HepG2 (cell line): Measurements from ENCODE around the gene WDR70. TPM values are rescaled to one million over a fixed set of nuclear protein-coding genes. Genes with fewer than 3 reads are reported as not detected.

Source experiments
- ATAC-seq: fragments of 200-7000 bp; cut with Tn5 transposase; 3 replicates; pipeline ENCODE4 v1.9.1; 2020; ENCODE audit warnings: mild to moderate bottlenecking, moderate library complexity
- BruUV-seq: library from RNA; stranded (reverse); fragments of 400-500 nt; replicated peaks from 2 replicates; lab custom pipeline; 2021; lab: Mats Ljungman, UMichigan
- CTCF ChIA-PET: fragments of 300-600 bp; formaldehyde crosslinking; extraction: SDS; loops from one replicate; lab custom pipeline; 2021; ENCODE audit warnings: low total read pairs, inconsistent platforms, low intra/inter-chr PET ratio; lab: Yijun Ruan, JAX
- POLR2A ChIA-PET: fragments of 350-600 bp; sonication (Branson Sonifier 250); formaldehyde crosslinking; loops from one replicate; lab custom pipeline; 2020; ENCODE audit warnings: antibody characterized with exemption, inconsistent platforms; lab: Yijun Ruan, JAX
- DNase-seq: peaks from one replicate; pipeline ENCODE4 v3.0.0-alpha.2; 2015; ENCODE audit warnings: low spot score
- FAIRE-seq: peaks from 3 replicates; lab custom pipeline; 2011; peaks lifted over from hg19 to GRCh38; lab: Jason Lieb, UNC
- H2AFZ ChIP-seq: one replicate; pipeline ENCODE4 v1.6.1; 2011; ENCODE audit warnings: low read length, inconsistent platforms
- H3K27ac ChIP-seq: fragments of 300-600 bp; 3 replicates; pipeline ENCODE4 v1.8.0; 2011; ENCODE audit warnings: mixed run types, mild to moderate bottlenecking, mixed read lengths, low read length, inconsistent platforms; ENCODE audit not compliant: insufficient read depth; ENCODE audit errors: extremely low read length
- H3K27me3 ChIP-seq, 2 experiments: fragments of 200-600 bp in 1 of 2; 2 replicates in 1 of 2; 3 replicates in 1 of 2; pipeline versions ENCODE4 v1.6.0 to v1.8.0; 2011; ENCODE audit warnings: low read length in 2 of 2, mild to moderate bottlenecking in 2 of 2, moderate library complexity in 2 of 2, inconsistent platforms in 1 of 2; ENCODE audit not compliant: insufficient read depth in 2 of 2, control insufficient read depth in 1 of 2
- H3K36me3 ChIP-seq, 2 experiments: fragments of 200-600 bp in 1 of 2; replicated peaks in 1 of 2; 2 replicates in 1 of 2; 3 replicates in 1 of 2; pipeline versions ENCODE4 v1.5.1 to v1.8.0; 2011; ENCODE audit warnings: low read length in 2 of 2, inconsistent platforms in 1 of 2; ENCODE audit not compliant: insufficient read depth in 2 of 2, control insufficient read depth in 1 of 2
- H3K4me1 ChIP-seq: 2 replicates; pipeline ENCODE4 v1.5.1; 2012; ENCODE audit warnings: low read length, inconsistent platforms; ENCODE audit not compliant: insufficient read depth
- H3K4me2 ChIP-seq: 2 replicates; pipeline ENCODE4 v1.6.0; 2011; ENCODE audit warnings: low read depth, low read length, inconsistent platforms
- H3K4me3 ChIP-seq, 3 experiments: fragments of 200-600 bp in 1 of 3; sonication (generic), shearing (Covaris generic) in 1 of 3; replicated peaks in 1 of 3; 2 replicates each; pipeline ENCODE4 v1.5.1; 2011 to 2016; ENCODE audit warnings: low read length in 3 of 3, inconsistent platforms in 2 of 3, low read depth in 2 of 3, mild to moderate bottlenecking in 2 of 3, control low read depth in 1 of 3, mixed read lengths in 1 of 3; ENCODE audit not compliant: insufficient read depth in 1 of 3
- H3K79me2 ChIP-seq: one replicate; pipeline ENCODE4 v1.6.1; 2011; ENCODE audit warnings: low read length, inconsistent platforms; ENCODE audit not compliant: insufficient read depth
- H3K9ac ChIP-seq: 2 replicates; pipeline ENCODE4 v1.6.0; 2011; ENCODE audit warnings: mild to moderate bottlenecking, low read depth, low read length, inconsistent platforms; ENCODE audit not compliant: insufficient read depth
- H3K9me3 ChIP-seq: 2 replicates; pipeline ENCODE4 v1.5.1; 2012; ENCODE audit warnings: mild to moderate bottlenecking, low read length
- H4K20me1 ChIP-seq: 2 replicates; pipeline ENCODE4 v1.6.0; 2011; ENCODE audit warnings: inconsistent platforms, mild to moderate bottlenecking, low read length, moderate library complexity; ENCODE audit not compliant: insufficient read depth
- FOXP1 ChIP-seq, 2 experiments: fragments of 450-650 bp in 1 of 2; IDR thresholded peaks; 2 replicates each; pipeline ENCODE4 v1.6.1; 2017 to 2018; ENCODE audit warnings: antibody characterized with exemption in 1 of 2
- MEIS1 ChIP-seq: sonication (generic); formaldehyde crosslinking; IDR thresholded peaks from 2 replicates; pipeline ENCODE4 v1.9.0; 2021; ENCODE audit warnings: mild to moderate bottlenecking, missing genetic modification reagents, moderate library complexity, borderline replicate concordance
- NFE2L2 ChIP-seq: fragments of 150-350 bp; IDR thresholded peaks from 2 replicates; pipeline ENCODE4 v1.6.1; 2014; ENCODE audit warnings: low read length
- NR2C2 ChIP-seq: sonication (generic); formaldehyde crosslinking; IDR thresholded peaks from 2 replicates; pipeline ENCODE4 v1.4.0; 2020; ENCODE audit warnings: missing genetic modification reagents, mild to moderate bottlenecking, moderate library complexity, borderline replicate concordance
- PCBP2 ChIP-seq: fragments of 200-400 bp; formaldehyde crosslinking; optimal IDR thresholded peaks from 2 replicates; pipeline ENCODE3; 2018; ENCODE audit warnings: low read length, low read depth; ENCODE audit not compliant: poor library complexity, severe bottlenecking
- RXRA ChIP-seq: sonication (generic); formaldehyde crosslinking; IDR thresholded peaks from 2 replicates; pipeline ENCODE4 v1.5.1; 2020; ENCODE audit warnings: missing genetic modification reagents
- SALL1 ChIP-seq: sonication (generic); formaldehyde crosslinking; IDR thresholded peaks from 2 replicates; pipeline ENCODE4 v1.8.0; 2022; ENCODE audit warnings: mild to moderate bottlenecking, missing genetic modification reagents
- SNAI1 ChIP-seq: sonication (generic); formaldehyde crosslinking; IDR thresholded peaks from 2 replicates; pipeline ENCODE4 v1.5.0; 2020; ENCODE audit warnings: mild to moderate bottlenecking, missing genetic modification reagents, borderline replicate concordance
- WGBS: methylation state at CpG from one replicate; pipeline ENCODE4 v1.1.6; 2017; ENCODE audit warnings: low lambda C conversion rate; 5-methylcytosine and 5-hydroxymethylcytosine counted together
- in situ Hi-C: cut with HindIII; loops from 2 replicates; pipeline ENCODE4 v1.10.0; 2017; ENCODE audit warnings: low pct_unique_long_range_greater_than_20kb; ENCODE audit not compliant: extremely low pct_ligation_motif_present
- intact Hi-C: fragments of 100-400 bp; cut with micrococcal nuclease; formaldehyde crosslinking; loops from one replicate; pipeline ENCODE4 v1.10.0; 2022; ENCODE audit not compliant: unreplicated experiment
- polyA plus RNA-seq, 8 experiments: library from polyadenylated mRNA; depleted of rRNA in 3 of 8; stranded (reverse) in 7 of 8; unstranded in 1 of 8; fragments of >200 nt; fragmentation: Illumina TruSeq in 4 of 8; extraction: Trizol in 4 of 8; gene quantifications; 2 replicates each; pipeline versions ENCODE4 v1.2.1 to v1.2.3, GENCODE V29; 2011 to 2016; ENCODE audit warnings: low read depth in 4 of 8, missing spikeins in 1 of 8, mixed read lengths in 1 of 8; ENCODE audit not compliant: insufficient read depth in 1 of 8
- total RNA-seq, 5 experiments: library from RNA; depleted of rRNA; stranded (reverse); fragments of >200 nt; fragmentation: Illumina TruSeq; extraction: Trizol; gene quantifications; 2 replicates each; pipeline ENCODE4 v1.2.3, GENCODE V29; 2016; ENCODE audit warnings: low read depth in 1 of 5
- TF ChIP-seq, protein P1 (sequence below): sonication (generic); formaldehyde crosslinking; IDR thresholded peaks from 2 replicates; pipeline ENCODE4 v1.4.0; 2020; ENCODE audit warnings: mild to moderate bottlenecking, missing genetic modification reagents

Gene WDR70
- total and polyA plus RNA-seq, 2 of the 13 experiments (the other 11 are each of a cell fraction or from before 2014, with no cell fraction given) = 14.6 to 30.6 TPM

DNA sequence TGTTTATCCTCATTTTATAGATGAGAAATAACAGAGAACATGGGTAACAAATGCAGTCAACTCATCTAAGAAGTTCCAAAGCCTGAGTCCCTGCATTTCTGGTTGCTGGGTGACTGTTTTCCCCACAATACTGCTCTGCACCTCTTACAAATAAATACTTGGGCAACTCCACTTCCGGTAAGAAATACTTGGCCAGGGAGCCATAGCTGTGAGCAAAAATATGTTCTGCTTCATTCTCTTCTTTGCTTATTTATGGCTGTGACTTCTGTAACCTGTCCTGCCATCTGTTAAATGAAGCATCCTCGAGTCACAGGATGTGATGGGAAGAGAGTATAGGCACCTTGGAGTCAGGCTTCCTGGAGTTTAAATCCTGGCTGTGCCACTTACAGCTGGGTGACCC, 410.9 kb downstream of the WDR70 start (continued):
- no peak for TF ChIP-seq PCBP2
- TF ChIP-seq SALL1 (CRISPR knock-in tag) = no peak
- TF ChIP-seq, protein P1, sequence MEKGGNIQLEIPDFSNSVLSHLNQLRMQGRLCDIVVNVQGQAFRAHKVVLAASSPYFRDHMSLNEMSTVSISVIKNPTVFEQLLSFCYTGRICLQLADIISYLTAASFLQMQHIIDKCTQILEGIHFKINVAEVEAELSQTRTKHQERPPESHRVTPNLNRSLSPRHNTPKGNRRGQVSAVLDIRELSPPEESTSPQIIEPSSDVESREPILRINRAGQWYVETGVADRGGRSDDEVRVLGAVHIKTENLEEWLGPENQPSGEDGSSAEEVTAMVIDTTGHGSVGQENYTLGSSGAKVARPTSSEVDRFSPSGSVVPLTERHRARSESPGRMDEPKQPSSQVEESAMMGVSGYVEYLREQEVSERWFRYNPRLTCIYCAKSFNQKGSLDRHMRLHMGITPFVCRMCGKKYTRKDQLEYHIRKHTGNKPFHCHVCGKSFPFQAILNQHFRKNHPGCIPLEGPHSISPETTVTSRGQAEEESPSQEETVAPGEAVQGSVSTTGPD (CRISPR knock-in tag) = no peak
- no peak for TF ChIP-seq SNAI1
- TF ChIP-seq RXRA (CRISPR knock-in tag) = no peak
- no peak for TF ChIP-seq NR2C2 (CRISPR knock-in tag)
- TF ChIP-seq MEIS1 (CRISPR knock-in tag) = no peak

DNA sequence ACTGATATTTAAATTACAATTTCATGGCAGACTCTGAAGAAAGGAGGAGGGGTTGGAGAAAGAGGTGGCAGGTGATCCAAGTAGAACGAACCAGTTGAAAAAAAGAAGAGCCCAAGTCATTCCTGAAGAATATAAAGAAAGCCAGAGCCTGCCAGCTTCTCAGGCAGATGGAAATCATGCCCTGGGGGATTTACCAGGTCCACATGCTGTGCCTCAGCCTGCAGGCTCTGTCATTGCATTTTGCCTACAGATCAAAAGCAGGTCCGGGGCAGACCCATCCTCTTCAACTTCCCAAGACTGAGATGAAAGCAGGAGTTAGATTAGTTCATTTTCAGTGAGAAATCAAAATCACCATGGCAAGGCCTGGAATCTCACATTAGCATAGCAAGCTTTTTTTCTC, 412.2 kb downstream of the WDR70 start:
- peaks cover 0 to 1% of the 10 kb centered on the region in 2 experiments; a peak in 1 of 5 replicates for H3K27me3 ChIP-seq
- ChIA-PET CTCF (no interaction called here), POLR2A (no interaction called here)
- H3K4me1 ChIP-seq = peaks cover 10% of the 10 kb centered on the region
- TF ChIP-seq NFE2L2 = no peak
- TF ChIP-seq FOXP1 (IDR thresholded peaks at IDR 0.05) = no peak
- TF ChIP-seq FOXP1 (CRISPR knock-in tag; IDR thresholded peaks at IDR 0.05) = no peak
- WGBS = 3% methylated on average over 2 of the region's 2 CpGs
- H3K79me2 ChIP-seq = no peaks in the 10 kb centered on the region
- no peak overlapping the region for H3K9ac ChIP-seq
- intact Hi-C loops = no loop called here
- FAIRE-seq = no peak
- in situ Hi-C loops = no loop called here
- no peak overlapping the region for H3K4me3 ChIP-seq
- no peak for DNase-seq
- no peak for ATAC-seq
- H3K27ac ChIP-seq = no peak overlapping the region
- H4K20me1 ChIP-seq = no peaks in the 10 kb centered on the region
- no peak overlapping the region for H3K4me2 ChIP-seq
- no peaks in the 10 kb centered on the region for H3K36me3 ChIP-seq
- H3K9me3 ChIP-seq = no peaks in the 10 kb centered on the region
- no peak overlapping the region for H2AFZ ChIP-seq
- no TSS peak for BruUV-seq
